ENCODE measurements around the gene KHDC1L. TPM values are rescaled to one million over a fixed set of nuclear protein-coding genes. Genes with fewer than 3 reads are reported as not detected.
"Not testable (repeated sequence)": the region's sequence is repeated elsewhere in the genome, so short reads cannot be mapped to it uniquely, and the experiment has no call there.

Gene KHDC1L
- total RNA-seq, 1 experiment from 2014 or later, result not detected

- H3K9me3 ChIP-seq (ENCODE audit: control insufficient read depth, insufficient read depth, low read depth, low read length), result no peaks in the 10 kb centered on the region
- TF ChIP-seq SIN3A (IDR thresholded peaks at IDR 0.05; ENCODE audit: borderline replicate concordance, insufficient read depth, low read depth, low read length) (no peak), POLR2AphosphoS5 (IDR thresholded peaks at IDR 0.05; ENCODE audit: low read depth, low read length) (no peak), CTCF (IDR thresholded peaks at IDR 0.05) (no peak), TCF7L2 (IDR thresholded peaks at IDR 0.05; ENCODE audit: low read depth, low read length) (no peak)
- TF ChIP-seq, protein P1, sequence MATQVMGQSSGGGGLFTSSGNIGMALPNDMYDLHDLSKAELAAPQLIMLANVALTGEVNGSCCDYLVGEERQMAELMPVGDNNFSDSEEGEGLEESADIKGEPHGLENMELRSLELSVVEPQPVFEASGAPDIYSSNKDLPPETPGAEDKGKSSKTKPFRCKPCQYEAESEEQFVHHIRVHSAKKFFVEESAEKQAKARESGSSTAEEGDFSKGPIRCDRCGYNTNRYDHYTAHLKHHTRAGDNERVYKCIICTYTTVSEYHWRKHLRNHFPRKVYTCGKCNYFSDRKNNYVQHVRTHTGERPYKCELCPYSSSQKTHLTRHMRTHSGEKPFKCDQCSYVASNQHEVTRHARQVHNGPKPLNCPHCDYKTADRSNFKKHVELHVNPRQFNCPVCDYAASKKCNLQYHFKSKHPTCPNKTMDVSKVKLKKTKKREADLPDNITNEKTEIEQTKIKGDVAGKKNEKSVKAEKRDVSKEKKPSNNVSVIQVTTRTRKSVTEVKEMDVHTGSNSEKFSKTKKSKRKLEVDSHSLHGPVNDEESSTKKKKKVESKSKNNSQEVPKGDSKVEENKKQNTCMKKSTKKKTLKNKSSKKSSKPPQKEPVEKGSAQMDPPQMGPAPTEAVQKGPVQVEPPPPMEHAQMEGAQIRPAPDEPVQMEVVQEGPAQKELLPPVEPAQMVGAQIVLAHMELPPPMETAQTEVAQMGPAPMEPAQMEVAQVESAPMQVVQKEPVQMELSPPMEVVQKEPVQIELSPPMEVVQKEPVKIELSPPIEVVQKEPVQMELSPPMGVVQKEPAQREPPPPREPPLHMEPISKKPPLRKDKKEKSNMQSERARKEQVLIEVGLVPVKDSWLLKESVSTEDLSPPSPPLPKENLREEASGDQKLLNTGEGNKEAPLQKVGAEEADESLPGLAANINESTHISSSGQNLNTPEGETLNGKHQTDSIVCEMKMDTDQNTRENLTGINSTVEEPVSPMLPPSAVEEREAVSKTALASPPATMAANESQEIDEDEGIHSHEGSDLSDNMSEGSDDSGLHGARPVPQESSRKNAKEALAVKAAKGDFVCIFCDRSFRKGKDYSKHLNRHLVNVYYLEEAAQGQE (IDR thresholded peaks at IDR 0.05; ENCODE audit: insufficient read depth in 1 of 2, low read depth in 2 of 2, low read length in 1 of 2), result no peak
- ChIA-PET CTCF (no interaction called here), POLR2A (no interaction called here)
- no peaks in the 10 kb centered on the region for H3K27me3 ChIP-seq (ENCODE audit: control insufficient read depth, insufficient read depth, low read length)
- no peaks in the 10 kb centered on the region for H3K4me1 ChIP-seq (ENCODE audit: control insufficient read depth, insufficient read depth, low read length)
- intact Hi-C loops (cut with micrococcal nuclease; ENCODE audit: unreplicated experiment), result no loop called here
- no peak overlapping the region for H3K27ac ChIP-seq (ENCODE audit: low read length)
- no peaks in the 10 kb centered on the region for H3K36me3 ChIP-seq (ENCODE audit: control insufficient read depth, insufficient read depth, low read length)
- H3K4me3 ChIP-seq (ENCODE audit: low read depth in 2 of 2, low read length in 2 of 2), result no peak overlapping the region
- no peak for DNase-seq (ENCODE audit: low read depth, low spot score)
- BruUV-seq (replicated peaks), result no TSS peak
- ATAC-seq, result no peak
- in situ Hi-C loops (cut with HindIII; ENCODE audit: low pct_unique_long_range_greater_than_20kb, low sequenced_read_pairs), result no loop called here
Observed at GRCh38 chr6:73234733-73235132, 9.4 kb upstream of the KHDC1L start.

GRCh38 chr6:73233971-73234370, 8.7 kb upstream of the KHDC1L start:
- POLR2A ChIA-PET; H3K27me3 ChIP-seq (ENCODE audit: control insufficient read depth, insufficient read depth, low read length); H3K4me1 ChIP-seq (ENCODE audit: control insufficient read depth, insufficient read depth, low read length); BruUV-seq (replicated peaks); H3K27ac ChIP-seq (ENCODE audit: low read length); H3K9me3 ChIP-seq (ENCODE audit: control insufficient read depth, insufficient read depth, low read depth, low read length); intact Hi-C loops (cut with micrococcal nuclease; ENCODE audit: unreplicated experiment); CTCF ChIA-PET; ATAC-seq; H3K36me3 ChIP-seq (ENCODE audit: control insufficient read depth, insufficient read depth, low read length); DNase-seq (ENCODE audit: low read depth, low spot score); in situ Hi-C loops (cut with HindIII; ENCODE audit: low pct_unique_long_range_greater_than_20kb, low sequenced_read_pairs); H3K4me3 ChIP-seq (ENCODE audit: low read depth in 2 of 2, low read length in 2 of 2): not testable (repeated sequence)

GRCh38 chr6:73233048-73233447, 7.8 kb upstream of the KHDC1L start:
- Histone ChIP-seq H3K4me3 (ENCODE audit: low read depth in 2 of 2, low read length in 2 of 2) (no peak overlapping the region), H3K9me3 (ENCODE audit: control insufficient read depth, insufficient read depth, low read depth, low read length) (no peaks in the 10 kb centered on the region), H3K27me3 (ENCODE audit: control insufficient read depth, insufficient read depth, low read length) (no peaks in the 10 kb centered on the region), H3K36me3 (ENCODE audit: control insufficient read depth, insufficient read depth, low read length) (no peaks in the 10 kb centered on the region), H3K27ac (ENCODE audit: low read length) (no peak overlapping the region), H3K4me1 (ENCODE audit: control insufficient read depth, insufficient read depth, low read length) (no peaks in the 10 kb centered on the region)
- TF ChIP-seq TCF7L2 (IDR thresholded peaks at IDR 0.05; ENCODE audit: low read depth, low read length) (no peak), POLR2AphosphoS5 (IDR thresholded peaks at IDR 0.05; ENCODE audit: low read depth, low read length) (no peak), SIN3A (IDR thresholded peaks at IDR 0.05; ENCODE audit: borderline replicate concordance, insufficient read depth, low read depth, low read length) (no peak)
- TF ChIP-seq, protein P1 (IDR thresholded peaks at IDR 0.05; ENCODE audit: insufficient read depth in 1 of 2, low read depth in 2 of 2, low read length in 1 of 2), result no peak
- DNase-seq (ENCODE audit: low read depth, low spot score) (no peak), ATAC-seq (no peak)
- POLR2A ChIA-PET, result no interaction called here
- CTCF ChIA-PET, result no interaction called here
- BruUV-seq (replicated peaks), result no TSS peak
- intact Hi-C loops (cut with micrococcal nuclease; ENCODE audit: unreplicated experiment) (no loop called here), in situ Hi-C loops (cut with HindIII; ENCODE audit: low pct_unique_long_range_greater_than_20kb, low sequenced_read_pairs) (no loop called here)

All from Panc1 (cell line).